ENCODE data around the gene ARHGAP23. TPM values are rescaled to one million over a fixed set of nuclear protein-coding genes. Genes with fewer than 3 reads are reported as not detected.

ARHGAP23 gene
- total RNA-seq, 2 donors from 2014 or later, result 9.4 to 18.0 TPM

DNA sequence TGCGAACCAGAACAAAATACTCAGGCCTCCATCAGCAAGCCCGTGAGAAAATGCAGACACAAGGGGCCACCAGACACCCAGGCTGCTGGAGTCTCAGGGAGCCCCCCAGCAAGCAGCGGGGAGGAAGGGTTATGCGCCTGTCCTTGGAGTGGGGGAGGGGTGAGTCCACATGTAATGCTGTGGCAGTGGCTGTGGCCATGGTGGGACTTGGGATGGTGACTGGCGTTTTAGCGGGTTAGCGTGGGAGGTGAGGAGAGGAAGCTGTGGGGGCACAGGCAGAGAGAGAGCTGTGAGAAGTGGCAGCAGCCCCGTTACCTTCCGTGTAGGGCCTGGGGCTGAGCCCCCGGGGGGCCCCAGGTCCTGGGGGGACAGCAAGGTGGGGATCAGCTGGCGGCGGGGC is 119.2 kb downstream of the ARHGAP23 start:
- Mint-ChIP-seq H3K4me1 (no peaks in the 10 kb centered on the region), H3K36me3 (ENCODE audit: low read depth) (no peaks in the 10 kb centered on the region), H3K27ac (no peak overlapping the region), H3K4me3 (no peak overlapping the region), H3K9me3 (no peaks in the 10 kb centered on the region), H3K27me3 (ENCODE audit: insufficient read depth) (no peaks in the 10 kb centered on the region)
- WGBS, 2 experiments (ENCODE audit: insufficient coverage in 1 of 2, insufficient read length in 1 of 2), result 91 to 94% methylated on average over 3 to 12 of the region's 12 CpGs
- no peaks in the 10 kb centered on the region for H3K9me3 ChIP-seq (ENCODE audit: control insufficient read depth, low read length)
- TF ChIP-seq, protein P1, sequence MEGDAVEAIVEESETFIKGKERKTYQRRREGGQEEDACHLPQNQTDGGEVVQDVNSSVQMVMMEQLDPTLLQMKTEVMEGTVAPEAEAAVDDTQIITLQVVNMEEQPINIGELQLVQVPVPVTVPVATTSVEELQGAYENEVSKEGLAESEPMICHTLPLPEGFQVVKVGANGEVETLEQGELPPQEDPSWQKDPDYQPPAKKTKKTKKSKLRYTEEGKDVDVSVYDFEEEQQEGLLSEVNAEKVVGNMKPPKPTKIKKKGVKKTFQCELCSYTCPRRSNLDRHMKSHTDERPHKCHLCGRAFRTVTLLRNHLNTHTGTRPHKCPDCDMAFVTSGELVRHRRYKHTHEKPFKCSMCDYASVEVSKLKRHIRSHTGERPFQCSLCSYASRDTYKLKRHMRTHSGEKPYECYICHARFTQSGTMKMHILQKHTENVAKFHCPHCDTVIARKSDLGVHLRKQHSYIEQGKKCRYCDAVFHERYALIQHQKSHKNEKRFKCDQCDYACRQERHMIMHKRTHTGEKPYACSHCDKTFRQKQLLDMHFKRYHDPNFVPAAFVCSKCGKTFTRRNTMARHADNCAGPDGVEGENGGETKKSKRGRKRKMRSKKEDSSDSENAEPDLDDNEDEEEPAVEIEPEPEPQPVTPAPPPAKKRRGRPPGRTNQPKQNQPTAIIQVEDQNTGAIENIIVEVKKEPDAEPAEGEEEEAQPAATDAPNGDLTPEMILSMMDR (conservative IDR thresholded peaks at IDR 0.05), result no peak
- H3K36me3 ChIP-seq (ENCODE audit: control insufficient read depth, insufficient read depth, low read length), result no peaks in the 10 kb centered on the region
- no peak overlapping the region for H3K27ac ChIP-seq (ENCODE audit: low read depth, low read length)
- H3K9ac ChIP-seq (ENCODE audit: extremely low read depth, low read length, poor library complexity, severe bottlenecking), result no peak overlapping the region
- no peaks in the 10 kb centered on the region for H3K27me3 ChIP-seq (ENCODE audit: control insufficient read depth, insufficient read depth, low read length, poor library complexity, severe bottlenecking)
- no peak overlapping the region for H3K4me3 ChIP-seq (ENCODE audit: low read length)
- H3K4me1 ChIP-seq (ENCODE audit: control insufficient read depth, insufficient read depth, low read length), result no peaks in the 10 kb centered on the region
- DNase-seq, result no peak

DNA sequence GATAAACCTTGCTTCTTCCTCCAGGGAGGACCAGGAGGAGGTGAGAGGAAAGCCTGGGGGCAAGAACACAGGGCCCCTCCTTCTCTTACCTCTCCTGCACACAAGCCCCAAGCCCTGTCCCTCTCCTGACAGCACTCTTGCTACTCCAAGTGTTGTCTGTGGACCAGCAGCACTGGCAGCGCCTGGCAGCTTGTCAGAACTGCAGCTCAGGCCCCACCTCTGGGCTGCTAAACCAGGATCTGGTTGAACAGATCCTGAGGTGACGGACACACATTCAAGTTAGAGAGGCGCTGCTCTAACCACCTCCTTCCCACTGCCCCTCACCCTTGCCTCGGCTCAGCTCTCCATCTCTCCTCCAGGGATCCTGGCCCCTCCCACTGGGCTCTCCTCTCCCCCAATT is 121.0 kb downstream of the ARHGAP23 start:
- H3K9me3 ChIP-seq (ENCODE audit: control insufficient read depth, low read length), result no peaks in the 10 kb centered on the region
- Mint-ChIP-seq H3K4me3 (no peak overlapping the region), H3K4me1 (no peaks in the 10 kb centered on the region), H3K9me3 (no peaks in the 10 kb centered on the region), H3K27ac (no peak overlapping the region), H3K36me3 (ENCODE audit: low read depth) (no peaks in the 10 kb centered on the region), H3K27me3 (ENCODE audit: insufficient read depth) (peaks cover 5% of the 10 kb centered on the region)
- no peaks in the 10 kb centered on the region for H3K27me3 ChIP-seq (ENCODE audit: control insufficient read depth, insufficient read depth, low read length, poor library complexity, severe bottlenecking)
- WGBS, 2 experiments (ENCODE audit: insufficient coverage in 1 of 2, insufficient read length in 1 of 2), result 81 to 83% methylated on average over 2 to 4 of the region's 4 CpGs
- H3K9ac ChIP-seq (ENCODE audit: extremely low read depth, low read length, poor library complexity, severe bottlenecking), result no peak overlapping the region
- H3K27ac ChIP-seq (ENCODE audit: low read depth, low read length), result no peak overlapping the region
- H3K4me1 ChIP-seq (ENCODE audit: control insufficient read depth, insufficient read depth, low read length), result no peaks in the 10 kb centered on the region
- no peaks in the 10 kb centered on the region for H3K36me3 ChIP-seq (ENCODE audit: control insufficient read depth, insufficient read depth, low read length)
- no peak for DNase-seq
- TF ChIP-seq, protein P1 (conservative IDR thresholded peaks at IDR 0.05), result no peak
- H3K4me3 ChIP-seq (ENCODE audit: low read length), result no peak overlapping the region

DNA sequence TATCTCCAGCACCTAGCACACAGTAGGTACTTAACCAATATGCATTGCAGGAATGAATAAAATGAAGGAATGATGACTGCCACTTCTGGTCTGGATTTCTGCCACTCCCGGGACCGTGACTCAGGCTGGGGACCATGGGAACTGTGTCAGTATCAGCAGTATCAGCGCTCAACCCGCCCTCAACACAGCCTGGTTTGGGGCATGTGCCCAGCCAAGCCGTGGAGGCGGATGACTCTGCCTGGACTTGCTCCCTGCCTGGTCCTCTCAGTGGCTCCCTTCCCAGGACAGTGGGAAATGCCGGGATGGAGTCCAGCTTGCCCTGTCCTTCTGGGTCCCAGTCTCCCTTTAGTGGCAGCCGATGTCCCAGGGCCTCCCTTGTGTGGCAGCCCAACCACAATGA is 122.4 kb downstream of the ARHGAP23 start:
- H3K4me1 ChIP-seq (ENCODE audit: control insufficient read depth, insufficient read depth, low read length), result no peaks in the 10 kb centered on the region
- no peaks in the 10 kb centered on the region for H3K27me3 ChIP-seq (ENCODE audit: control insufficient read depth, insufficient read depth, low read length, poor library complexity, severe bottlenecking)
- H3K4me3 ChIP-seq (ENCODE audit: low read length), result no peak overlapping the region
- Mint-ChIP-seq H3K4me3 (no peak overlapping the region), H3K27ac (no peak overlapping the region), H3K27me3 (ENCODE audit: insufficient read depth) (peaks cover 8% of the 10 kb centered on the region), H3K9me3 (no peaks in the 10 kb centered on the region), H3K36me3 (ENCODE audit: low read depth) (no peaks in the 10 kb centered on the region), H3K4me1 (no peaks in the 10 kb centered on the region)
- DNase-seq, result no peak
- WGBS, 2 experiments (ENCODE audit: insufficient coverage in 1 of 2, insufficient read length in 1 of 2), result 90 to 91% methylated on average over 8 of the region's 8 CpGs
- no peak overlapping the region for H3K9ac ChIP-seq (ENCODE audit: extremely low read depth, low read length, poor library complexity, severe bottlenecking)
- H3K36me3 ChIP-seq (ENCODE audit: control insufficient read depth, insufficient read depth, low read length), result no peaks in the 10 kb centered on the region
- TF ChIP-seq, protein P1 (conservative IDR thresholded peaks at IDR 0.05), result no peak
- H3K9me3 ChIP-seq (ENCODE audit: control insufficient read depth, low read length), result no peaks in the 10 kb centered on the region
- no peak overlapping the region for H3K27ac ChIP-seq (ENCODE audit: low read depth, low read length)

Data from endodermal cell (in vitro differentiated cells).